Lower lobe of right lung (tissue), 2 donors: ENCODE data around the gene CRBN. TPM values are rescaled to one million over a fixed set of nuclear protein-coding genes. Genes with fewer than 3 reads are reported as not detected.

ENCODE experiments used
- ATAC-seq, 2 donors: fragments of 200-7000 bp; cut with Tn5 transposase; one replicate each; pipeline ENCODE4 v1.9.1; 2020 to 2022; ENCODE audit warnings: mild to moderate bottlenecking in 2 of 2, moderate library complexity in 2 of 2
- DNase-seq: peaks from one replicate; pipeline ENCODE4 v3.0.0-alpha.2; 2020
- H3K27ac ChIP-seq: fragments of 200-600 bp; one replicate; pipeline ENCODE4 v1.8.0; 2022
- H3K27me3 ChIP-seq: fragments of 200-600 bp; one replicate; pipeline ENCODE4 v1.8.0; 2022; ENCODE audit warnings: low read depth
- H3K36me3 ChIP-seq: fragments of 200-600 bp; one replicate; pipeline ENCODE4 v1.8.0; 2022; ENCODE audit warnings: mild to moderate bottlenecking
- H3K4me1 ChIP-seq: fragments of 200-600 bp; one replicate; pipeline ENCODE4 v1.8.0; 2022
- H3K4me3 ChIP-seq: fragments of 200-600 bp; one replicate; pipeline ENCODE4 v1.8.0; 2022; ENCODE audit warnings: mild to moderate bottlenecking
- H3K9me3 ChIP-seq: fragments of 200-600 bp; one replicate; pipeline ENCODE4 v1.8.0; 2022
- CTCF ChIP-seq: fragments of 200-600 bp; IDR thresholded peaks from one replicate; pipeline ENCODE4 v1.8.0; 2022; ENCODE audit warnings: antibody characterized with exemption, mild to moderate bottlenecking
- intact Hi-C: fragments of 100-400 bp; cut with DNase I; formaldehyde crosslinking; loops from one replicate; pipeline ENCODE4 v1.11.0; 2022
- total RNA-seq: library from RNA; stranded (reverse); fragmentation: NEBNext Ultra II Directional; extraction: Animal tissue kit (Norgen Biotek cat#: 25700); gene quantifications from one replicate; pipeline ENCODE4 v1.2.1, GENCODE V29; 2021
- donor health status: DM: no; HTN: yes; CAD: no; lungs with severe emphysema.

CRBN gene
- total RNA-seq, 1 donor from 2014 or later, result 56.5 TPM

GRCh38 chr3:3126477-3127431 is 52.7 kb downstream of the CRBN start, which contains the start of gene TRNT1:
TSS of gene TRNT1 (plus strand) at chr3:3126940. CDS start at chr3:3129041, 2,101 bp downstream.
- H3K9me3 ChIP-seq, result no peaks in the 10 kb centered on the region
- peak within 1 kb of the TSS; percentile 94 for H3K4me3 ChIP-seq
- H3K36me3 ChIP-seq, result peaks cover 25% of the 10 kb centered on the region
- DNase-seq, result peak; percentile 98
- peak; percentile 99 for ATAC-seq
- TF ChIP-seq CTCF, result no peak
- no peaks in the 10 kb centered on the region for H3K27me3 ChIP-seq
- intact Hi-C loops, result no loop called here
- H3K27ac ChIP-seq, result peak within 1 kb of the TSS; percentile 98
- peaks cover 26% of the 10 kb centered on the region for H3K4me1 ChIP-seq

- ATAC-seq (no peak), DNase-seq (peak; percentile 46)
- Histone ChIP-seq H3K9me3 (no peaks in the 10 kb centered on the region), H3K4me3 (peak overlapping the region; percentile 94), H3K4me1 (peaks cover 26% of the 10 kb centered on the region), H3K36me3 (peaks cover 21% of the 10 kb centered on the region), H3K27me3 (no peaks in the 10 kb centered on the region), H3K27ac (peak overlapping the region; percentile 98)
- TF ChIP-seq CTCF, result no peak
- intact Hi-C loops, result no loop called here
These were observed 53.5 kb downstream of the CRBN start for GRCh38 chr3:3125977-3126376.

GRCh38 chr3:3119393-3119851 is 60.1 kb downstream of the CRBN start:
- Histone ChIP-seq H3K9me3 (no peaks in the 10 kb centered on the region), H3K27me3 (no peaks in the 10 kb centered on the region), H3K4me1 (no peaks in the 10 kb centered on the region), H3K27ac (no peak overlapping the region), H3K4me3 (no peak overlapping the region), H3K36me3 (no peaks in the 10 kb centered on the region)
- intact Hi-C loops, result no loop called here
- ATAC-seq (no peak), DNase-seq (no peak)
- no peak for TF ChIP-seq CTCF

- Histone ChIP-seq H3K27ac (no peak overlapping the region), H3K4me3 (no peak overlapping the region), H3K4me1 (no peaks in the 10 kb centered on the region), H3K36me3 (no peaks in the 10 kb centered on the region), H3K9me3 (no peaks in the 10 kb centered on the region), H3K27me3 (no peaks in the 10 kb centered on the region)
- intact Hi-C loops, result no loop called here
- DNase-seq (no peak), ATAC-seq (no peak)
- no peak for TF ChIP-seq CTCF
These were observed 61.8 kb downstream of the CRBN start for GRCh38 chr3:3117651-3118050.

- Histone ChIP-seq H3K4me1 (no peaks in the 10 kb centered on the region), H3K27ac (no peak overlapping the region), H3K36me3 (no peaks in the 10 kb centered on the region), H3K27me3 (no peaks in the 10 kb centered on the region), H3K9me3 (no peaks in the 10 kb centered on the region), H3K4me3 (no peak overlapping the region)
- TF ChIP-seq CTCF, result no peak
- DNase-seq (no peak), ATAC-seq (peak; percentile 65 to 83)
- intact Hi-C loops, result no loop called here
These were observed 66.3 kb downstream of the CRBN start for GRCh38 chr3:3113042-3113709.
